Colonic mucosa (tissue), 4 donors: ENCODE data around the gene GLIPR2. TPM values are rescaled to one million over a fixed set of nuclear protein-coding genes. Genes with fewer than 3 reads are reported as not detected.
A peak's percentile ranks its signal among the peaks of the same experiment; 100 is the strongest.

Source experiments
- DNase-seq: peaks from one replicate; pipeline ENCODE4 v3.0.0-alpha.2; 2020
- H3K27ac ChIP-seq: fragments of 200-600 bp; one replicate; pipeline ENCODE4 v1.8.0; 2021
- H3K27me3 ChIP-seq: fragments of 200-600 bp; one replicate; pipeline ENCODE4 v1.8.0; 2021
- H3K36me3 ChIP-seq: fragments of 200-600 bp; one replicate; pipeline ENCODE4 v1.8.0; 2021
- H3K4me1 ChIP-seq: fragments of 200-600 bp; one replicate; pipeline ENCODE4 v1.8.0; 2021; ENCODE audit warnings: mild to moderate bottlenecking
- H3K4me3 ChIP-seq: fragments of 200-600 bp; one replicate; pipeline ENCODE4 v1.8.0; 2021
- H3K9ac ChIP-seq, 2 donors: one replicate each; pipeline ENCODE4 v1.7.0; 2013; ENCODE audit warnings: control low read depth in 2 of 2, low read depth in 2 of 2, low read length in 2 of 2
- H3K9me3 ChIP-seq: fragments of 200-600 bp; one replicate; pipeline ENCODE4 v1.8.0; 2021
- CTCF ChIP-seq: fragments of 200-600 bp; IDR thresholded peaks from one replicate; pipeline ENCODE4 v1.8.0; 2022; ENCODE audit warnings: antibody characterized with exemption, mild to moderate bottlenecking
- intact Hi-C: fragments of 100-400 bp; cut with DNase I; formaldehyde crosslinking; loops from one replicate; pipeline ENCODE4 v1.14.1; 2022
- total RNA-seq, 2 donors: library from RNA; stranded (reverse); fragmentation: NEBNext Ultra II Directional in 1 of 2; extraction: Animal tissue kit (Norgen Biotek cat#: 25700) in 1 of 2; gene quantifications; one replicate each; pipeline ENCODE4 v1.2.1, GENCODE V29; 2021
- donor health status: healthy.
- donor health status: DM: no; HTN: no; CAD: no.
- donor health status: DM: no; HTN: no; CAD: no.

The GLIPR2 gene
- total RNA-seq, 2 donors from 2014 or later: 33.1 to 44.9 TPM

- H3K27ac ChIP-seq: peak overlapping the region; percentile 60
- H3K27me3 ChIP-seq: no peaks in the 10 kb centered on the region
- H3K4me3 ChIP-seq: no peak overlapping the region
- H3K36me3 ChIP-seq: no peaks in the 10 kb centered on the region
- intact Hi-C loops: no loop called here
- H3K9ac ChIP-seq: no peak overlapping the region
- no peaks in the 10 kb centered on the region for H3K9me3 ChIP-seq
- H3K4me1 ChIP-seq: peaks cover 3% of the 10 kb centered on the region
- no peak for DNase-seq
- TF ChIP-seq CTCF: no peak
Observed at GRCh38 chr9:36163049-36163785, 26.7 kb downstream of the GLIPR2 start.

GRCh38 chr9:36163786-36164170, 27.2 kb downstream of the GLIPR2 start:
- Histone ChIP-seq H3K4me1 (peaks cover 3% of the 10 kb centered on the region), H3K4me3 (no peak overlapping the region), H3K36me3 (no peaks in the 10 kb centered on the region), H3K9ac (no peak overlapping the region), H3K27ac (peak overlapping the region; percentile 60), H3K27me3 (no peaks in the 10 kb centered on the region), H3K9me3 (no peaks in the 10 kb centered on the region)
- TF ChIP-seq CTCF: no peak
- intact Hi-C loops: no loop called here
- no peak for DNase-seq

- TF ChIP-seq CTCF: no peak
- no peak overlapping the region for H3K4me3 ChIP-seq
- no peak for DNase-seq
- intact Hi-C loops: no loop called here
- H3K27ac ChIP-seq: no peak overlapping the region
- no peaks in the 10 kb centered on the region for H3K9me3 ChIP-seq
- peaks cover 3% of the 10 kb centered on the region for H3K4me1 ChIP-seq
- no peaks in the 10 kb centered on the region for H3K36me3 ChIP-seq
- H3K27me3 ChIP-seq: no peaks in the 10 kb centered on the region
- H3K9ac ChIP-seq: no peak overlapping the region
Observed at GRCh38 chr9:36164372-36164771, 27.8 kb downstream of the GLIPR2 start.

- Histone ChIP-seq H3K27me3 (no peaks in the 10 kb centered on the region), H3K4me3 (no peak overlapping the region), H3K36me3 (no peaks in the 10 kb centered on the region), H3K9me3 (no peaks in the 10 kb centered on the region), H3K27ac (no peak overlapping the region), H3K9ac (no peak overlapping the region), H3K4me1 (peaks cover 3% of the 10 kb centered on the region)
- no peak for TF ChIP-seq CTCF
- intact Hi-C loops: no loop called here
- DNase-seq: no peak
Observed at GRCh38 chr9:36164989-36165388, 28.5 kb downstream of the GLIPR2 start.

GRCh38 chr9:36165826-36166167, 29.3 kb downstream of the GLIPR2 start:
- H3K27ac ChIP-seq: peak overlapping the region; percentile 65
- no peaks in the 10 kb centered on the region for H3K9me3 ChIP-seq
- no peaks in the 10 kb centered on the region for H3K27me3 ChIP-seq
- no peak for TF ChIP-seq CTCF
- no peaks in the 10 kb centered on the region for H3K36me3 ChIP-seq
- no peak for DNase-seq
- H3K4me3 ChIP-seq: peak overlapping the region; percentile 46
- H3K4me1 ChIP-seq: peaks cover 3% of the 10 kb centered on the region
- H3K9ac ChIP-seq: peak overlapping the region in 1 of 2 donors; percentile 17
- intact Hi-C loops: loop anchor here (2.0 kb wide), 1 partner anchor 63 kb away; no protein-coding TSS in a partner anchor
